GM12801 (cell line): ENCODE results near the gene GFOD1.

Experiments
- TF ChIP-seq, protein P1 (sequence below): IDR thresholded peaks from one replicate; pipeline ENCODE4 v1.5.1; 2011; ENCODE audit warnings: control low read depth; ENCODE audit not compliant: insufficient read length; ENCODE audit errors: extremely low read depth

The GFOD1 gene

DNA sequence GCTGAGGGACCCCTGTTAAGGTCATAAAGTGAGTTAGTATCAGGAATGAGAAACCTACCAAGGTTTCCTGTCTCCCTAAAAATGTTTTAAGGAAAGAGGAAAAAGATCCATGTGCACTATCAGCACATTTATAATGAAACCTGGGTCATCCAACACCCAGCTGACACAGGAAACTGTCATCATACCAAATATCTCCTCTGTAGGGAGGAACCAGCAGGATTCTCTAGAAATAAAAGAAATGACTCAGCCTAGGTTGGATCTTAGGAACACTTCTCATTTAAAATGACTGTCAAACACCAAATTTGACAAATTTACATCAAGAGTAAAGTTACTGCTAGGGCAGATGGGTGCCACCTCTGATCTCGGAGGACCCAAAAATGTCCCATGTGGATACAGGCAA is 21.7 kb downstream of the GFOD1 start:
- TF ChIP-seq, protein P1, sequence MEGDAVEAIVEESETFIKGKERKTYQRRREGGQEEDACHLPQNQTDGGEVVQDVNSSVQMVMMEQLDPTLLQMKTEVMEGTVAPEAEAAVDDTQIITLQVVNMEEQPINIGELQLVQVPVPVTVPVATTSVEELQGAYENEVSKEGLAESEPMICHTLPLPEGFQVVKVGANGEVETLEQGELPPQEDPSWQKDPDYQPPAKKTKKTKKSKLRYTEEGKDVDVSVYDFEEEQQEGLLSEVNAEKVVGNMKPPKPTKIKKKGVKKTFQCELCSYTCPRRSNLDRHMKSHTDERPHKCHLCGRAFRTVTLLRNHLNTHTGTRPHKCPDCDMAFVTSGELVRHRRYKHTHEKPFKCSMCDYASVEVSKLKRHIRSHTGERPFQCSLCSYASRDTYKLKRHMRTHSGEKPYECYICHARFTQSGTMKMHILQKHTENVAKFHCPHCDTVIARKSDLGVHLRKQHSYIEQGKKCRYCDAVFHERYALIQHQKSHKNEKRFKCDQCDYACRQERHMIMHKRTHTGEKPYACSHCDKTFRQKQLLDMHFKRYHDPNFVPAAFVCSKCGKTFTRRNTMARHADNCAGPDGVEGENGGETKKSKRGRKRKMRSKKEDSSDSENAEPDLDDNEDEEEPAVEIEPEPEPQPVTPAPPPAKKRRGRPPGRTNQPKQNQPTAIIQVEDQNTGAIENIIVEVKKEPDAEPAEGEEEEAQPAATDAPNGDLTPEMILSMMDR, result no peak

DNA sequence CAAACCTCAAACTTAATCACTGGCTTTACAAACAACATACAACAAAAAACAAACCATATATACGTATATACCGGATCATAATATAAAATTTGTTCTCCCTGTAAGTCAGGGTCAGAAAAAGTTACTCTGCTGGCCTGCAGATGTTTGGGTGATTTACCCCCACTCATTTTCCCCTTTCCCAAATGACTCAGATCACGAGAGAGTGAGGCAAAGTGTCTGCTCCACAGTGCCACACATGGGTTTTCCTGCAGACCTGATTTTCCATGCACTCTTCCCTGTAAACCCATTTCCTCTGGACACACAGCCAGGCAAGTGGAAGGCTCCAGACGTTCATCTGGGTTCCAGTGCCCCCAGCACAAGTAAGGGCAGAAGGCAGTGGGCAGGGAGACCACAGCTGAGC is 23.5 kb downstream of the GFOD1 start:
- TF ChIP-seq, protein P1, result no peak

DNA sequence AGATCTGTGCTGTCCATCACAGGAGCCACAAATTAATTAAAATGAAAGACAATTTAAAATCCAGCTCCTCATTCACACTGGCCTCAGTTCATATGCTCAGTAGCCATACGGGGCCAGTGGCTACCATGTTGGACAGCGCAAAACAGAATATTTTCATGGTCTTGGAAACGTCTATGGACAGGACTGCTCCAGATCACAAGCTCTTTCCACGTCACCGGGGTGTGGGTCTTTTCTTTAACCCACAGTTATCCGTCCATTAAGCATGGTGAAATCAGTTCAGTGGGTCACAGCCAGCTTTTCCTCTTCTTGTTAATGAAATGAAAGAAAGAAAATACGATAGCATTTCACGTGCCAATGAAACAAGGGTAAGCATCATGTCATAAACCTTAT is 24.1 kb downstream of the GFOD1 start:
- TF ChIP-seq, protein P1, result no peak

DNA sequence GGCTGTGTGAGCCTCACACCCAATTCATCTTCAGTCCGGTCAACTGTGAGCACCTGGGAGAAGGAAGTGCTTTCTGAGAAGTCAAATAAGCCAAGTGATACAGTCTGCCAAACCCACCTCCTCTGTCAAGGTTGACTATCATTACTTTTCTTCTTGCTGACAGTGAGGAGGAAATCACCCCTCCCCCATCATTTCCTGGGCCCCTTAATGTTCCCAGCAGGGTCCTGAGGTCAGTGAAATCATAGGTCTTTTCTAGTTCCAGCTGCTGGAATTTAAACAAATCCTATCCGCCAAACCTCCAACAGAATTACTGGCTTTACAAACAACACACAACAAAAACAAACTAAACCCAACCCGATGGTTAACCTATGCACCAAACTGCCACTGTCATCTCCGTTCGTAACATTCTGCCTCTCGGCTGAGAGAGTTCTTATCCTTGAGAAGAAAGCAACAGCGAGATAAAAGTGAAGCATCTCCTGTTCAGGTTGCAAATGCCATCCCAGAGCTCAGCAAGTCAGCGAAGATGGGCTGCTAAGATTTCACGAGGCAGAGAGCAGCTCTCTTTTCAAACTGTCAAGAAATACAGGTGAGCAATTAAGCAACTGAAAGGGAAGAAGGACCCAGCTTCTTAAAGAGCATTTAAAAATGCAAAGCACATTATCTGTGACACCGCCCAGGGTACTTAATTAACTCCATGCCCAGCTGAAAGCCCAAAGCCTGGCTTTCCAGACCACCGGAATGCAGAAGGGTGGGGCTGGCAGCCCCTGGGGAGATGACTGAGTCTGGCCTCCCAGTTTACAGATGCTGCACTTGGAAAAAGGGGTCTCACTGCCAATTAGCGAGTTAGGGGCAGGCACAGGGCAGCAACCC is 24.7 kb downstream of the GFOD1 start:
- TF ChIP-seq, protein P1, result no peak

DNA sequence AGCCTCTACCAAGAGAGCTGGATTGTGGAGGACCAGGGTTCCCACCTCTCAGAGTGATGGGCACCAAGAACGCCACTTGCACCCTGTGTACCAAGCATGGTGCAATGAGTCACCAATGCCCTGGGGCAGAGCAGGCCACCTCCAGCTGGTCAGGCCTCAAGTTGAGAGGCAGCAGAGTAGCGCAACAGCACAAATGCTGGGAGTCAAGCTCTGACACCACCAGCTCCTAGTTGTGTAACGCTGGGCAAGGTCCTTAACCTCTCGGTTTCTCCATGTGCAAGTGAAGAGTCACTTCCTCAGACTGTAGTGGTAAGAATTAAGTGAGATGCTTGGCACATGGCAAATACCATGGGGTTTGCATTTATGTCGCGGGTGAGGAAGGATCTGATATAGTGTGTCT is 25.6 kb downstream of the GFOD1 start:
- TF ChIP-seq, protein P1, result no peak

DNA sequence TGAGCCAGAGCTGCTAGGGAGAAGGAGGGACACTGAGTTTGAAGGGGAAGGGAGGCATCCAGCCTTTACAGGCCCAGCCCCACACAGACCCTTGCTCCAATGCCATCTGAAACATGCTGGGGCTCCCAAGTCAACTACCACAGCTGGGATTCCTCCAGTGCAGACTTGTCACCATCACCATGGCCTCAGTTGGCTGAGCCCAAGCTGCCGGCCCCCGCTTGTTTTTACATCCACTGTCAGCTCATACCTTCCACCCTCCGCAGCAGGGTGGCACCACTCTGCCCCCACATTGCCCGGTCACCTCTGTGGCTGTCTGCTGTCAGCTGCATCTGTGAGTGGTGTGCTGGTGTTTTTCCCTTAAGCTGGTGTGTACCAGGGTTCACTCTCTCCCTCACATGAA is 26.1 kb downstream of the GFOD1 start:
- TF ChIP-seq, protein P1, result no peak

DNA sequence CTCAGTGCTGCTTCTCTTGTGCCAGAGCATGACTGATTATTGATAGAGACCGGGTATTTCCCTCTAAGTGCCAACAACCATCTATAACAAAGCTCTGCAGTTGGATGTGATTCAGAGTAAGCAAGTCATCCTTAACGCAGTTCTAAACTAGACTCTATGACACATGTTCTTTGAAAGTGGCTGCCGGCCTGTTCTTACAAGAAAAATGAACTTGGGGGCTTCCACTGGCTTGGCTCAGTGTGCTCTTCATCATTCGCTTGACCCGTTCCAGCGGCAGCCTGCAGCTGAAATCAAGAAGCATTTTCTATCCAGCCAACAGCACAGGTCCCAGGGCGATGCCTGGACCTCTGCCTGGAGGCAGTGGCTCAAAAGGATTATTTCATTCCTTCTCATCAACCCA is 29.8 kb downstream of the GFOD1 start:
- TF ChIP-seq, protein P1, result no peak
